Stomach smooth muscle (tissue), 2 donors: ENCODE measurements around the gene TMEM263.
A peak's percentile ranks its signal among the peaks of the same experiment; 100 is the strongest.
"Not testable (repeated sequence)": the region's sequence is repeated elsewhere in the genome, so short reads cannot be mapped to it uniquely, and the experiment has no call there.

Experiments
- H3K27ac ChIP-seq: one replicate; pipeline ENCODE4 v1.7.0; 2013; ENCODE audit warnings: mild to moderate bottlenecking, low read length, inconsistent platforms
- H3K27me3 ChIP-seq, 2 donors: one replicate each; pipeline ENCODE4 v1.7.0; 2013; ENCODE audit warnings: low read length in 2 of 2; ENCODE audit not compliant: insufficient read depth in 2 of 2, control insufficient read depth in 1 of 2
- H3K36me3 ChIP-seq, 2 donors: one replicate each; pipeline ENCODE4 v1.7.0; 2013; ENCODE audit warnings: low read length in 2 of 2; ENCODE audit not compliant: control insufficient read depth in 2 of 2, insufficient read depth in 2 of 2
- H3K4me1 ChIP-seq: one replicate; pipeline ENCODE4 v1.7.0; 2013; ENCODE audit warnings: low read length; ENCODE audit not compliant: control insufficient read depth, insufficient read depth
- H3K4me3 ChIP-seq, 2 donors: one replicate each; pipeline ENCODE4 v1.7.0; 2013; ENCODE audit warnings: low read length in 2 of 2
- H3K9ac ChIP-seq, 2 donors: one replicate each; pipeline ENCODE4 v1.7.0; 2013; ENCODE audit warnings: low read length in 2 of 2, mild to moderate bottlenecking in 1 of 2
- H3K9me3 ChIP-seq, 2 donors: one replicate each; pipeline ENCODE4 v1.7.0; 2013; ENCODE audit warnings: low read length in 2 of 2; ENCODE audit not compliant: control insufficient read depth in 2 of 2
- donor health status: healthy.
- donor health status: Pancreatic carcinoma.

TMEM263 gene

DNA sequence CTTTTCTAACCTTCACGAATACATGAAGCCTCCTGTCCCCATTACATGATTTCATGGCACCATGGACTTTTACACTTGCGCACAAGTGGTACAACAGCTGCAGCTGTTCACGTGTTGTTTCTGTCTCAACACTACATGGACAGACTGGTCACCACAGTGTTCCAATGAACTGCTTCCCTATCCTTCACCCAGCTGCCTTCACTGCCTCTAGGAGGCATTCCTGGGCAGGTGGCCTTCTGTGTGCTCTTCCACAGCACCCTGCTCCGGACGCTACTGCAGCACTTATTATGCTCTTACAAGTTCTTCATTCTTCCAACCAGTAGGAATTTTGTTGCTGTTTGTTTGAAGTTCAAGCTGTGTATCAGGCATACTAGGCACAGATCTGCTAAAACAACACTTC lies 29.8 kb downstream of the TMEM263 start:
- Histone ChIP-seq H3K27me3 (no peaks in the 10 kb centered on the region), H3K9ac (peak overlapping the region in 1 of 2 donors; percentile 94), H3K27ac (no peak overlapping the region), H3K9me3 (no peaks in the 10 kb centered on the region), H3K4me1 (peaks cover 24% of the 10 kb centered on the region), H3K36me3 (peaks cover 3 to 4% of the 10 kb centered on the region in 2 donors), H3K4me3 (peak overlapping the region; percentile 93 to 95)

DNA sequence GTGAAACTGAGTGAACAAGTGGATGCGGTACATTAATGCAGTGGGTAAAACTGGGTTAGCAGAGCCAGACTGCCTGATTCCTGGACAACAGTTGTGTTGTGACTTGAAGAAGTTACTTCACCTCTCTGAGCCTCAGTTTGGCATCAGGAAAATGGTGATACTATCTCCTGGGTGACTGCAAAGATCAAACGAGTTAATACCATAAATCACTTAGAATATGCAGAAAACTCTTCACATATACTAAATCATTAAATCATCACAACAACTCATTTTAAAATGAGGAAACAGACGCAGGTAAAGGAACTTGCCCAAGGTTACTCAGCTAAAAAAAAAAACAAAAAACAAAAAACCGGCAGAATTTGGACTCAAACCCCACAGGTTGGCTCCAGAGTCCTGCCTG lies 30.4 kb downstream of the TMEM263 start:
- Histone ChIP-seq H3K4me3 (peak overlapping the region; percentile 93 to 95), H3K9ac (peak overlapping the region; percentile 94), H3K27ac (peak overlapping the region; percentile 88), H3K4me1 (peaks cover 24% of the 10 kb centered on the region), H3K9me3 (no peaks in the 10 kb centered on the region), H3K27me3 (no peaks in the 10 kb centered on the region), H3K36me3 (peaks cover 3 to 4% of the 10 kb centered on the region in 2 donors)

DNA sequence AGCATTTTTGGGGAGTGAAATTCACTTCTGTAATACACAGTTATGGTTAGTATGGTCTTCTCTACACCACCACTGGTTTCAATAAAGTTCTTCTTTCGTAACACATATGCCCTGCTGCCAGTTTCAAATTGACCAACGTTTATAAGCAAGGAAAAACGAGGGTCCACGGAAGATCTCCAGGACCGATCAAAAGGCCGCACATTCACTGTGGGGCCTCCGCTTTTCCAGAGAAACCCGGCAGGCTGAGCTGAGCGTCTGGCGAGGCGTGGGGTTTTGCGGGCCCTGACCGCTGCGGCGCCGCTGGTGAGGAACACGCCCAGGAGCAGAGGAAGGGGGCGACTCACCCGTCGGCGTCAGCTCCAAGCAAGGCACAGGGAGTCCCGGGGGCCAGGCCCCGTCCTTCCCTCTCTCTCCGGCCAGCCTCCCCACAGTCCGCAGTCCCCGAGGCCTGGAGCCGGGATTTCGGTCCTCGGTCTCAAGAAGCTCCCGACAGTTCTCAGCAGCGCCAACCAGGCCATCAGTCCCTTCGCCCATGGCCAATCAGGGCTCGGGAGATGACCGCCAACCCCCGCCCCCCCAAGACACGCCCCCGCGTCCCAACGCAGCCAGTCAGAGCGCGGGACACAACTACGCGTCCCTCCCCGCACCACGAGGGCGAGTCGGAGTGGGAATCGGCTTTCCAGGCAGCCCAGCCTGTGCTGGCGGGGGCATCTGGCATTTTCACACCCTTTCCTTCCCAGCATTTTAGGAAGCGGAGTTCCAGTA lies 31.1 kb downstream of the TMEM263 start, which contains the start of gene MTERF2:
TSS of gene MTERF2 (minus strand) at position 522 of the 765 bp plus-strand sequence. CDS start 8,432 bp downstream, outside the sequence.
- Histone ChIP-seq H3K9ac (peak within 1 kb of the TSS; percentile 94), H3K27ac (peak within 1 kb of the TSS; percentile 88), H3K4me1 (peaks cover 24% of the 10 kb centered on the region), H3K4me3 (peak within 1 kb of the TSS; percentile 93 to 95), H3K9me3 (no peaks in the 10 kb centered on the region), H3K27me3 (no peaks in the 10 kb centered on the region), H3K36me3 (peaks cover 3 to 4% of the 10 kb centered on the region in 2 donors)

DNA sequence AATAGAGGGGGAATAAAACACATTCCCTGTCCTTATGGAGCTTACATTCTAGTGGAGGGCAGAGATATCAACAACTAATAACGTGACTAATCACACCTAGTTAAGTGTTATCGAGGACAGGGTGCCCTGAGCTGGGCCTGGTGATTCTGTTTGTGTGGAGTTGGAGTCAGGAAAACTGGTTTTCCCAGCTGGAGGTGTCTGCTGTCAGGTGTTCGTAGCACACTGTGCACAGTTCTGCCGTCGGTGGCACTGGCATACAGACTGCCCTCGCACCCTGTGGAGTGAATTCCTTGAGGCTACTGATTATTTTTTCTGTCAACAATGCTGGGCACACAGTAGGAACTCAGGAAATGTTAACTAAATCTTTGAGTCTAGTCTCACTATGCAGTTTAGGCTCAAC lies 32.1 kb downstream of the TMEM263 start:
- H3K27ac ChIP-seq: peak overlapping the region; percentile 88
- H3K9ac ChIP-seq: peak overlapping the region in 1 of 2 donors; percentile 22
- no peaks in the 10 kb centered on the region for H3K27me3 ChIP-seq
- peaks cover 4 to 5% of the 10 kb centered on the region in 2 donors for H3K36me3 ChIP-seq
- H3K9me3 ChIP-seq: no peaks in the 10 kb centered on the region
- H3K4me3 ChIP-seq: peak overlapping the region in 1 of 2 donors; percentile 93
- H3K4me1 ChIP-seq: peaks cover 24% of the 10 kb centered on the region

- H3K9me3 ChIP-seq: no peaks in the 10 kb centered on the region
- H3K27me3 ChIP-seq: no peaks in the 10 kb centered on the region
- no peaks in the 10 kb centered on the region for H3K4me1 ChIP-seq
- no peak overlapping the region for H3K4me3 ChIP-seq
- peak overlapping the region in 1 of 2 donors; percentile 6 for H3K9ac ChIP-seq
- H3K36me3 ChIP-seq: peaks cover 6 to 23% of the 10 kb centered on the region in 2 donors
- H3K27ac ChIP-seq: peak overlapping the region; percentile 25
Measured at GRCh38 chr12:106994579-106995220, 39.0 kb downstream of the TMEM263 start.

DNA sequence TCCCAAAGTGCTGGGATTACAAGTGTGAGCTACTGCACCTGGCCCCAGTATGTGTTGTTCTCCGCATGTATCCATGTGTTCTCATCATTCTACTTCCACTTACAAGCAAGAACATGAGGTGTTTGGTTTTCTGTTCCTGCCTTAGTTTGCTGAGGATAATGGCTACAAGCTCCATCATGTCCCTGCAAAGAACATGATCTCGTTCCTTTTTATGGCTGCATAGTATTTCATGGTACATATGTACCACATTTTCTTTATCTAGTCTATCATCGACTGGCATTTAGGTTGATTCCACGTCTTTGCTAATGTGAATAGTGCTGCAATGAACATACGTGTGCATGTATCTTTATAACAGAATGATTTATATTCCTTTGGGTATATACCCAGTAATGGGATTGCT lies 40.4 kb downstream of the TMEM263 start:
- H3K4me1 ChIP-seq, H3K9me3 ChIP-seq, H3K27me3 ChIP-seq, H3K27ac ChIP-seq, H3K9ac ChIP-seq, H3K4me3 ChIP-seq: not testable (repeated sequence)
- H3K36me3 ChIP-seq: peaks cover 6 to 26% of the 10 kb centered on the region in 2 donors

GRCh38 chr12:106997916-106998315 lies 42.2 kb downstream of the TMEM263 start:
- H3K9ac ChIP-seq: no peak overlapping the region
- no peaks in the 10 kb centered on the region for H3K9me3 ChIP-seq
- H3K4me3 ChIP-seq: no peak overlapping the region
- H3K4me1 ChIP-seq: no peaks in the 10 kb centered on the region
- no peak overlapping the region for H3K27ac ChIP-seq
- H3K27me3 ChIP-seq: no peaks in the 10 kb centered on the region
- H3K36me3 ChIP-seq: peaks cover 6 to 30% of the 10 kb centered on the region in 2 donors

- no peaks in the 10 kb centered on the region for H3K27me3 ChIP-seq
- no peaks in the 10 kb centered on the region for H3K9me3 ChIP-seq
- H3K4me3 ChIP-seq: no peak overlapping the region
- peaks cover 6 to 30% of the 10 kb centered on the region in 2 donors for H3K36me3 ChIP-seq
- H3K27ac ChIP-seq: no peak overlapping the region
- no peak overlapping the region for H3K9ac ChIP-seq
- no peaks in the 10 kb centered on the region for H3K4me1 ChIP-seq
Measured at GRCh38 chr12:106999446-106999845, 43.7 kb downstream of the TMEM263 start.

GRCh38 chr12:107002665-107003064 lies 47.0 kb downstream of the TMEM263 start:
- H3K4me1 ChIP-seq, H3K27ac ChIP-seq, H3K9ac ChIP-seq, H3K9me3 ChIP-seq, H3K4me3 ChIP-seq, H3K27me3 ChIP-seq: not testable (repeated sequence)
- peaks cover 0 to 15% of the 10 kb centered on the region in 2 donors for H3K36me3 ChIP-seq

DNA sequence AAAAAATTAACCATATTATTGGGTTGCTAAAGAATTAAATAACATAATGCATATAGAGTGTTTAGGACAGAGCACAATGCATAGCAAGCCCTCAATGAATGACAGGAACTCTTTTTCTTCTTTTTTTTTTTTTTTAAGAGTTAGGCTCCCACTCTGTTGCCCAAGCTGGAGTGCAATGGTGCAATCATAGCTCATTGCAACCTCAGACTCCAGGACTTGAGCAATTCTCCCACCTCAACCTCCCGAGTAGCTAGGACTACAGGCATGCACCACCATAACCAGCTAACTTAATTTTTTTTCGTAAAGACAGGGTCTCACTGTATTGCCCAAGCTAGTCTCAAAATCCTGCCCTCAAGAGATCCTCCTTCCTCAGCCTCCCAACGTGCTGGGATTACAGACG lies 51.7 kb downstream of the TMEM263 start:
- Histone ChIP-seq H3K9me3 (no peaks in the 10 kb centered on the region), H3K9ac (no peak overlapping the region), H3K36me3 (peaks cover 0 to 3% of the 10 kb centered on the region in 2 donors), H3K4me1 (no peaks in the 10 kb centered on the region), H3K4me3 (no peak overlapping the region), H3K27ac (no peak overlapping the region), H3K27me3 (no peaks in the 10 kb centered on the region)

- Histone ChIP-seq H3K9me3 (no peaks in the 10 kb centered on the region), H3K27me3 (no peaks in the 10 kb centered on the region), H3K4me1 (no peaks in the 10 kb centered on the region), H3K4me3 (no peak overlapping the region), H3K36me3 (no peaks in the 10 kb centered on the region), H3K9ac (no peak overlapping the region), H3K27ac (no peak overlapping the region)
Measured at GRCh38 chr12:107011519-107011918, 55.8 kb downstream of the TMEM263 start.
